ENCODE measurements around the gene BNC1.

Gene BNC1

GRCh38 chr15:83304861-83305703 lies 20.6 kb upstream of the BNC1 start:
- H3K36me3 ChIP-seq: no peaks in the 10 kb centered on the region
- H3K4me3 ChIP-seq (ENCODE audit: low read depth, low read length): no peak overlapping the region
- H3K27me3 ChIP-seq: no peaks in the 10 kb centered on the region; the same call in none of the 2 replicates
- no peaks in the 10 kb centered on the region for H3K9me3 ChIP-seq
- TF ChIP-seq, protein P1, sequence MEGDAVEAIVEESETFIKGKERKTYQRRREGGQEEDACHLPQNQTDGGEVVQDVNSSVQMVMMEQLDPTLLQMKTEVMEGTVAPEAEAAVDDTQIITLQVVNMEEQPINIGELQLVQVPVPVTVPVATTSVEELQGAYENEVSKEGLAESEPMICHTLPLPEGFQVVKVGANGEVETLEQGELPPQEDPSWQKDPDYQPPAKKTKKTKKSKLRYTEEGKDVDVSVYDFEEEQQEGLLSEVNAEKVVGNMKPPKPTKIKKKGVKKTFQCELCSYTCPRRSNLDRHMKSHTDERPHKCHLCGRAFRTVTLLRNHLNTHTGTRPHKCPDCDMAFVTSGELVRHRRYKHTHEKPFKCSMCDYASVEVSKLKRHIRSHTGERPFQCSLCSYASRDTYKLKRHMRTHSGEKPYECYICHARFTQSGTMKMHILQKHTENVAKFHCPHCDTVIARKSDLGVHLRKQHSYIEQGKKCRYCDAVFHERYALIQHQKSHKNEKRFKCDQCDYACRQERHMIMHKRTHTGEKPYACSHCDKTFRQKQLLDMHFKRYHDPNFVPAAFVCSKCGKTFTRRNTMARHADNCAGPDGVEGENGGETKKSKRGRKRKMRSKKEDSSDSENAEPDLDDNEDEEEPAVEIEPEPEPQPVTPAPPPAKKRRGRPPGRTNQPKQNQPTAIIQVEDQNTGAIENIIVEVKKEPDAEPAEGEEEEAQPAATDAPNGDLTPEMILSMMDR (IDR thresholded peaks at IDR 0.05; ENCODE audit: low read depth, low read length): no peak
- no peaks in the 10 kb centered on the region for H3K4me1 ChIP-seq
- no peak for DNase-seq

GRCh38 chr15:83303535-83303934 lies 19.1 kb upstream of the BNC1 start:
- H3K27me3 ChIP-seq: no peaks in the 10 kb centered on the region; the same call in none of the 2 replicates
- DNase-seq: no peak
- H3K9me3 ChIP-seq: no peaks in the 10 kb centered on the region
- H3K4me3 ChIP-seq (ENCODE audit: low read depth, low read length): no peak overlapping the region
- no peaks in the 10 kb centered on the region for H3K4me1 ChIP-seq
- TF ChIP-seq, protein P1 (IDR thresholded peaks at IDR 0.05; ENCODE audit: low read depth, low read length): no peak
- no peaks in the 10 kb centered on the region for H3K36me3 ChIP-seq

DNA sequence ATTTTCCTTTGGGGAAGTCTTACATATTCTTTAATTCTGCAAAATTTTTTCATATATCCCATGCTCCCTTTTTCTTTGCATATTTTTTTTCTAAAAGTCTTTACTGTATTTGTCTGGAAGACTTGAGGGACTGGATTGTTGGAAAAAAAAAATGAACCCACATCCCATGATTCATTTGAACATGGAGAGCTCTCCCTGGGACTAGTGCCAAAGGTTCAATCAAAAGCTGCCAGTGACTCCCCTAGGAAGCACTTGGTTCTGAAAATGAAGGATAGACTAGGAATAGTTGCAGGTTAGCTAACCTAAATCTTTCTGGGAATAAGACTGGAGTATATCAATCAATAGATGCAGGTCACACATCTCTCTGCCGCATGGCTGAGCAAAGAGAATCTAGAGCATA lies 16.4 kb upstream of the BNC1 start:
- H3K36me3 ChIP-seq: no peaks in the 10 kb centered on the region
- TF ChIP-seq, protein P1 (IDR thresholded peaks at IDR 0.05; ENCODE audit: low read depth, low read length): no peak
- no peak overlapping the region for H3K4me3 ChIP-seq (ENCODE audit: low read depth, low read length)
- no peaks in the 10 kb centered on the region; the same call in none of the 2 replicates for H3K27me3 ChIP-seq
- H3K9me3 ChIP-seq: no peaks in the 10 kb centered on the region
- DNase-seq: no peak
- no peaks in the 10 kb centered on the region for H3K4me1 ChIP-seq

GRCh38 chr15:83299462-83299861 lies 15.0 kb upstream of the BNC1 start:
- DNase-seq: no peak
- Histone ChIP-seq H3K4me1 (no peaks in the 10 kb centered on the region), H3K36me3 (no peaks in the 10 kb centered on the region), H3K4me3 (ENCODE audit: low read depth, low read length) (no peak overlapping the region), H3K9me3 (no peaks in the 10 kb centered on the region), H3K27me3 (peaks cover 2% of the 10 kb centered on the region; the same call in 1 of the 2 replicates)
- TF ChIP-seq, protein P1 (IDR thresholded peaks at IDR 0.05; ENCODE audit: low read depth, low read length): no peak

- H3K9me3 ChIP-seq: no peaks in the 10 kb centered on the region
- H3K4me3 ChIP-seq (ENCODE audit: low read depth, low read length): no peak overlapping the region
- peaks cover 13% of the 10 kb centered on the region for H3K27me3 ChIP-seq
- TF ChIP-seq, protein P1 (IDR thresholded peaks at IDR 0.05; ENCODE audit: low read depth, low read length): no peak
- no peak for DNase-seq
- no peaks in the 10 kb centered on the region for H3K36me3 ChIP-seq
- no peaks in the 10 kb centered on the region for H3K4me1 ChIP-seq
Observed at GRCh38 chr15:83295417-83295816, 11.0 kb upstream of the BNC1 start.

DNA sequence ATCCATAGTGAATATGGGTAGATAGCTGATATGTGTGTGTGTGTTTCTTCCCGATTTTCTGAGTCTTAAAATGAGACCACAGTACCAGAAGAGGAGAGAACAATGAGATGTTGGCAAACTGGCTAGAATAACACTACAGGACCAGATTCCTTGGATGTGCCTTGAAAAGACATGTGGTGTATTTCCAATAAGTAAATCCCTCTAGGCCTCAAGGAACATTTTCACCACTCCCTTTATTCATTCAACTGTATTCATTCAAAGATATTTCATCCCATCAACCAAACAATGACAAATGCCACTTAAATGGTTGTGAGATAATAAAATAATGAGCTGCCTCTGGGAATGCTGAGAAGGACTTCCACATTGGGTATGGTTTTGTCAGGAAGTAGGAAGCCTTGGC lies 8.7 kb upstream of the BNC1 start:
- no peak for DNase-seq
- TF ChIP-seq, protein P1 (IDR thresholded peaks at IDR 0.05; ENCODE audit: low read depth, low read length): no peak
- H3K36me3 ChIP-seq: no peaks in the 10 kb centered on the region
- peaks cover 15% of the 10 kb centered on the region for H3K27me3 ChIP-seq
- H3K4me1 ChIP-seq: no peaks in the 10 kb centered on the region
- no peaks in the 10 kb centered on the region for H3K9me3 ChIP-seq
- H3K4me3 ChIP-seq (ENCODE audit: low read depth, low read length): no peak overlapping the region
